Cardiac septum (tissue), 1 donor: Measurements from ENCODE around the gene OR8G1. TPM values are rescaled to one million over a fixed set of nuclear protein-coding genes. Genes with fewer than 3 reads are reported as not detected.
"Not testable (repeated sequence)": the region's sequence is repeated elsewhere in the genome, so short reads cannot be mapped to it uniquely, and the experiment has no call there.

Source experiments
- DNase-seq: peaks from one replicate; pipeline ENCODE4 v3.0.0-alpha.2; 2020; ENCODE audit warnings: low spot score
- intact Hi-C: fragments of 100-400 bp; cut with DNase I; formaldehyde crosslinking; loops from one replicate; pipeline ENCODE4 v1.14.0; 2022
- total RNA-seq: library from RNA; stranded (reverse); fragmentation: NEBNext Ultra II Directional; extraction: Animal tissue kit (Norgen Biotek cat#: 25700); gene quantifications from one replicate; pipeline ENCODE4 v1.2.1, GENCODE V29; 2021
- donor health status: DM: no; HTN: no; CAD: no.

OR8G1 gene
- total RNA-seq, 1 donor from 2014 or later: not detected

DNA sequence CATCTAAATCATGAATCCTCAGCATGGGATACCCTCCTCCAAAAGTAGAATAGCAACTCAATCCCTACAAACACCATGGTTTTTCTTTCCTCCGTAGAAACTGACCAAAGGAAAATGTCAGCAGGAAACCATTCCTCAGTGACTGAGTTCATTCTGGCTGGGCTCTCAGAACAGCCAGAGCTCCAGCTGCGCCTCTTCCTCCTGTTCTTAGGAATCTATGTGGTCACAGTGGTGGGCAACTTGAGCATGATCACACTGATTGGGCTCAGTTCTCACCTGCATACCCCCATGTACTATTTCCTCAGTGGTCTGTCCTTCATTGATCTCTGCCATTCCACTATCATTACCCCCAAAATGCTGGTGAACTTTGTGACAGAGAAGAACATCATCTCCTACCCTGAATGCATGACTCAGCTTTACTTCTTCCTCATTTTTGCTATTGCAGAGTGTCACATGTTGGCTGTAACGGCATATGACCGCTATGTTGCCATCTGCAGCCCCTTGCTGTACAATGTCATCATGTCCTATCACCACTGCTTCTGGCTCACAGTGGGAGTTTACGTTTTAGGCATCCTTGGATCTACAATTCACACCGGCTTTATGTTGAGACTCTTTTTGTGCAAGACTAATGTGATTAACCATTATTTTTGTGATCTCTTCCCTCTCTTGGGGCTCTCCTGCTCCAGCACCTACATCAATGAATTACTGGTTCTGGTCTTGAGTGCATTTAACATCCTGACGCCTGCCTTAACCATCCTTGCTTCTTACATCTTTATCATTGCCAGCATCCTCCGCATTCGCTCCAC, 16.1 kb upstream of the OR8G1 start:
- intact Hi-C loops, DNase-seq: not testable (repeated sequence)

DNA sequence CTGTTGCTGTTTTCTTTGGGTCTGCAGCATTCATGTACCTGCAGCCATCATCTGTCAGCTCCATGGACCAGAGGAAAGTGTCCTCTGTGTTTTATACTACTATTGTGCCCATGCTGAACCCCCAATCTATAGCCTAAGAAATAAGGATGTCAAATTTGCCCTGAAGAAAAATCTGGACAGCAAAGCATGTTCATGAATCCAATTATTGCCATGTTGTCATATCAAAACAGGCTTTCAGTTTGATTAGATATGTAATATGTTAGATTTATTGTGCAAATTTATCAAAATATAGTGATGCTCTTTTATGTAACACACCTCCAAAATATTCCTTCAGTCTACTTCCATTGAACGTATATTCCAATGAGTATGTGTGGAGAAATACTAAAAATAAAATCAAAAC, 15.4 kb upstream of the OR8G1 start:
- DNase-seq: no peak
- intact Hi-C loops: no loop called here

DNA sequence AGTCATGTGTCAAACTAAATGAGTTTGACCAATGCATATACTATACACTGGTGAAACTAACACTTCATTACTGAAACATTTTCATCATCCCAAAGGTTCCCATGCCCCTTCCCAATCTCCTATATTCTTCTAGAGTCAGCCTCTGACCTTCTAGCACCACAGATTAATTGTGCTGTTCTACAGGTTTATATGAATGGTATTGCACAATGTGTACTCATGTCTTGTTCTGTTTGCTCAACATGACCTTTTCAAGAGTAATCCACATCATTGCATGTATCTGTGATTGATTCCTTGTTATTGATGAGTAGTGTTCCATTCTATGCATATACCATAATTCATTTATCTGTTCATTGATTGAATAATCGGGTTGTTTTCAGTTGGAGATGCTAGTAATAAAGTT, 7.5 kb upstream of the OR8G1 start:
- DNase-seq: no peak
- intact Hi-C loops: no loop called here

DNA sequence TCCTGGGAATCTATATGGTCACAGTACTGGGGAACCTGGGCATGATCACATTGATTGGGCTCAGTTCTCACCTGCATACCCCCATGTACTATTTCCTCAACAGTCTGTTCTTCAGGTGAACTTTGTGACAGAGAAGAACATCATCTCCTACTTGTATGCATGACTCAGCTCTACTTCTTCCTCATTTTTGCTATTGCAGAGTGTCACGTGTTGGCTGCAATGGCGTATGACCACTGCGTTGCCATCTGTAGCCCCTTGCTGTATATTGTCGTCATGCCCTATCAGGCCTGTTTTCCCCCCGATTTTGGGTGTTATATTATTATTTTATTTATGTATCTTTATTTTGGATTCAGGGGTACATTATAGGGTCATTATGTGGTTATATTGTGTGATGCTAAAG, 2.4 kb upstream of the OR8G1 start:
- DNase-seq: no peak
- intact Hi-C loops: no loop called here

DNA sequence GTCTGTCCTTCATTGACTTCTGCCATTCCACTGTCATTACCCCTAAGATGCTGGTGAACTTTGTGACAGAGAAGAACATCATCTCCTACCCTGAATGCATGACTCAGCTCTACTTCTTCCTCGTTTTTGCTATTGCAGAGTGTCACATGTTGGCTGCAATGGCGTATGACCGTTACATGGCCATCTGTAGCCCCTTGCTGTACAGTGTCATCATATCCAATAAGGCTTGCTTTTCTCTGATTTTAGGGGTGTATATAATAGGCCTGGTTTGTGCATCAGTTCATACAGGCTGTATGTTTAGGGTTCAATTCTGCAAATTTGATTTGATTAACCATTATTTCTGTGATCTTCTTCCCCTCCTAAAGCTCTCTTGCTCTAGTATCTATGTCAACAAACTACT, 9.0 kb downstream of the OR8G1 start:
- intact Hi-C loops: not testable (repeated sequence)

DNA sequence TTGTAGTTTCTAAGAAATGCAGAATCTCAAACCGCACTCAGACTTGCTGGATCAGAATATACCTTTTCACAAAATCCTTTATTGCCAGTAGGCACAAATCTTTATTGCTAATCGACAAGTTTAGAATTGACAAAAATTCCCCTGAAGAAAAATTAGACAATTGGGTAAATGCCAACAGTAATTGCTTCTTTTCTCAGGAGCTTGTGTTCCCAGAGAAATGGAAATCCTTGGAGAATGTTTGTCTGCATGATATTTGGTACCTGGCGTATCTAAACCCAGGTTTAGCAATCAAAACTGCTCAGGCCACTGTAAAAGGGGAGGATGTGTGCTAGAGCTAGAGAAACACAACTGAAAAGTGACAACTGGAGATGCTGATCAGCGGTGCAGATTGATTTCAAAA, 15.2 kb downstream of the OR8G1 start, which contains the start of gene OR8G5:
Gene OR8G5, plus strand, starts transcription at position 301 of the 400 bp plus-strand sequence. CDS start 8,556 bp downstream, outside the sequence.
- intact Hi-C loops: no loop called here
- no peak for DNase-seq

More for the DNA sequence above, 9.0 kb downstream of the OR8G1 start:
- DNase-seq: not testable (repeated sequence)

DNA sequence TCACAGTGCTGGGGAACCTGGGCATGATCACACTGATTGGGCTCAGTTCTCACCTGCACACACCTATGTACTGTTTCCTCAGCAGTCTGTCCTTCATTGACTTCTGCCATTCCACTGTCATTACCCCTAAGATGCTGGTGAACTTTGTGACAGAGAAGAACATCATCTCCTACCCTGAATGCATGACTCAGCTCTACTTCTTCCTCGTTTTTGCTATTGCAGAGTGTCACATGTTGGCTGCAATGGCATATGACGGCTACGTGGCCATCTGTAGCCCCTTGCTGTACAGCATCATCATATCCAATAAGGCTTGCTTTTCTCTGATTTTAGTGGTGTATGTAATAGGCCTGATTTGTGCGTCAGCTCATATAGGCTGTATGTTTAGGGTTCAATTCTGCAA, 24.1 kb downstream of the OR8G1 start:
- not testable (repeated sequence) for DNase-seq

DNA sequence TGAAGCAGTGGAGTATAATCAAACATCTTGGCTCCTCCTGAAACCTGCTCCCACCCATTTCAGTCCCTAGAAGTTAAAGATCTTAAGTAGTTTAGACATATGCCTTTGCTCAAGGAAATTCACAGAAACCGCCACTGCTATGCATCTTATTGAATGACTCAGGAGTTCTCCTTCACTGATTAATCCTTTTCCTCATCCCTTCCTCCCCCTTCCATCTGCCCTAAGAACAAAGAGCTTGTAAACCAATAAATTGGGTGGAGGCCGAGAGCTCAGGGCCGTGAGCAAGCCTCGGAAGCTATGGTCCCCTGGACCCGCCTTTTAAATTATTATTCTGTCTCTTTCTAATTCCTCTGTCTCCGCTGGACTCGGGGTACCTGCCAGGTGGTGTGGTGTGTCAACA, 30.0 kb downstream of the OR8G1 start:
- DNase-seq, intact Hi-C loops: not testable (repeated sequence)

More for the DNA sequence above, 24.1 kb downstream of the OR8G1 start:
- intact Hi-C loops: not testable (repeated sequence)

DNA sequence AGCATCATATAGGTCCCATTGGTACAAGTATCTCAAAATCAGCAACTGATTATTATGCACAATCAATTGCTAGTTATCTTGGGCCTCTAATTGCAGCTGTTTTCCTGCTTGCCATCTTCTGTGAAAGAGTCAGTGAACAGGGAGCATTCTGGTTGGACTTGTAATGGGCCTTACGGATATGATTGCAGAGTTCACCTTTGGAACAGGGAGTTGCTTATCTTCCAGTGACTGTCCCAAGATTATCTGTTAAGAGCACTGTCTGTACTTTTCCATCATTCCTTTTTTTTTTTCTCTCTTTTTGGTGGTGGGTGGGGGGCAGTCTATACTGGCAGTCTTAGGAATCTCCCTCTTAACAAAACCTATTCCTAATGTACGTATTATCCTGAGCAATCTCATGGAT, 33.1 kb downstream of the OR8G1 start:
- DNase-seq: no peak
- intact Hi-C loops: no loop called here

DNA sequence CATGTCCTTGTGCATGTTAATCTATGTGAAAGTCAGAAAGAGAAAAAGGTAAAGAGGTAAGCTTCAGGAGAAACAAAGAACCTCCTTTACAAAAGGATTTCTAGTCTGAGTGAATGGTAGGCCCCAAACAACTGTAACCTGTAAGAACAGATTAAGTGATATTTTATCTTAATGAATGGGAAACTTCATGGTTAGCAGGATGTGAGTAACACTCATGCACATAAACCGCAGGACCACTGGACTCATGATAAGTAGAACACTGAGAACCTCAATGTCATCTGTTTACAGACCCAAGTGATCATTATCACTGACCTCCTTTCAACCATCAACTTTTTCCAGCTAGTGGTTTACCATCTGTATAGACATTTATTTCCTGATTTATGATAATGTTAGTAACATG, 35.2 kb downstream of the OR8G1 start:
- DNase-seq: no peak
- intact Hi-C loops: no loop called here

DNA sequence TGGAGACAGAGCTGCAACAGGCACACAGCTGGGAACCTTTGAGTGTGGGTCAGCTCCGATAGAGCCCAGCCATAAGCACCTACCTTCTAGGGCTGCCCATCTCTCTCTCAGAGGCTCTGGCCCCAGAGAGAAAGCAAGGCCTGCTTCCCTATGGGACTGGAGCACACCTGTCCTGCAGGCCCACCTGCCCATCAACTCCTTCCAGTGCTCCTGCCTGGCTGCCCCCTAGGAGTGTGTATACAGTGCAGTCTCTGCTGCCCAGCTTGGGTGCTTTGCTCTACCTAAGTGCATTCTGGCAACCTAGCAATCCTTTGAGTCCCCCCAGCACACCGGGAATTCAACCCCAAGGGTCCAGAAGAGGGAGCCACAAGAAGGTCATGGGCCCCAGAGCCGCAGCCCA, 36.3 kb downstream of the OR8G1 start:
- no peak for DNase-seq
- intact Hi-C loops: no loop called here

DNA sequence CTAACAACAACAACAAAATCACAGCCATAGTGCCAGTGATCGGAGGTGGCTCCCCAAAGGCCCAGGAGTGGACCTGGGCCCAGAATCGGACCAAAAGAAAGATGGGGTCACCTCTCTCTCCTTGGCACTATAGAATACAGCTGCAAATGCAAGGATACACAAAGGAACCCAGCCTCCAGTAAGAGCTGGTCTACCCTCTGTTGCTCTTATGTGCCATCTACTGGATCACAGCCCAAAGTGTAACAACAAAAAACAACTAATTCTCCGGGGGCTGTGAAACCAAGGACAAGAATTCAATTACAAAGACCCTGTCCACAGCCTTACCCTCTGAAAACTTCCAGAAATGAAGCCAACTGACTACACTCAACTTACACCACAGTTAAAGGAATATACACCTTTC, 36.9 kb downstream of the OR8G1 start:
- intact Hi-C loops: no loop called here
- no peak for DNase-seq

DNA sequence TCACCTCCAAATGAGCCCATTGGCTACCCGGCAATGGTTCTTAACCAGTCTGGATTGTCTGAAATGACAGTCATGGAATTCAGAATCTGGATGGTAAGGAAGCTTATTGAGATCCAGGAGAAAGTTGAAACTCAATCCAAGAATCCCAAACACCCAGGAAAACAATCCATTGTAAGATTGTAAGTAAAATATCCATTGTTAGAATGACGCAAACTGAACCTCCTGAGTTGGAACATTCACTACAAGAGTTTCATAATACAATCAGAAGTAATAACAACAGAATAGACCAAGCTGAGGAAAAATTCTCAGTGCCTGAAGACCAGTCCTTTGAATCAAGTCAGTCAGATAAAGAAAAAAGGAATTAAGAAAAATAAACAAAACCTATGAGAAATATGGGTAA, 37.4 kb downstream of the OR8G1 start:
- no peak for DNase-seq
- intact Hi-C loops: no loop called here

DNA sequence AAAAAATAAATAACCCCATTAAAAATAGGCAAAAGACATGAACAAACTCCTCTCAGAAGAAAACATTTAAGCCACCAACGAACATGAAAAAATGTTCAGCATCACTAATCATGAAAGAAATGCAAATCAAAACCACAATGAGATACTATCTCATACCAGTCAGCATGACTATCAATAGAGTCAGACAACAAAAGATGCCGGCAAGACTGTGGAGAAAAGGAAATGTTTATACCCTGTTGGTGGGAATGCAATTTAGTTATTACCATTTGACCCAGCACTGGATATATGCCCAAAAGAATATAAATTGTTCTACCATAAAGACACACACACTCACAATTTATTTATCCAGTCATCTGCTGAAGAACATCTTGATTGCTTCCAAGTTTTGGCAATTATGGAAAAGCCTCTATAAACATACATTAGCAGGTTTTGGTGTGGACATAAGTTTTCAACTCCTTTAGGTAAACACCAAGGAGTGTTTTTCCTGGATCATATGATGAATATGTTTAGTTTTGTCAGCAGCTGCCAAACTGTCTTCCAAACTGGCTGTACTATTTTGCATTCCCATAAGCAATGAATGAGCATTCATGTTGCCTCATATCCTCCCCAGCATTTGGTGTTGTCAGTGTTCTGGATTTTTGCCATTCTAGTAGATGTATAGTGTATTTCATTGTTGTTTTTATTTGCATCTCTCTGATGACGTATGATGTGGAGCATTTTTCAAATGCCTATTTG, 44.9 kb downstream of the OR8G1 start:
- DNase-seq: no peak
- intact Hi-C loops: no loop called here

DNA sequence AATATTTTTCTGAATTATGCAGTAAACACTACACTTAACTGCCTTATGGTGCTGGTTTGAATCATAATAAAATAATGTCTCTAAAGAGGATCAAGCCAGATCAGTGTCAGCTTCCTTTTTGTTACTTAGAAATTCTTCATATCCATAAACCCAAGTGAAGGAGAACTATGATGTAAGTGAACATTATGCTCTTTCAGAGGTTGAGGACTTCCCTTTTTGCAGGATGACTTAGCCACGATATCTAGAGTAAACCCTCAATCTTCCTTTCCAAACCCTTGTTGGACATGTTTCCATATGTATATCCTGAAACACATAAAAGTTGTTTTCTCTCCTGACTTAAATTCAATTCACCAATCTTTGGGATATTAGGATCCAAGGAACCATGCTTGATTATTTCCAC, 53.8 kb downstream of the OR8G1 start:
- intact Hi-C loops: no loop called here
- no peak for DNase-seq

DNA sequence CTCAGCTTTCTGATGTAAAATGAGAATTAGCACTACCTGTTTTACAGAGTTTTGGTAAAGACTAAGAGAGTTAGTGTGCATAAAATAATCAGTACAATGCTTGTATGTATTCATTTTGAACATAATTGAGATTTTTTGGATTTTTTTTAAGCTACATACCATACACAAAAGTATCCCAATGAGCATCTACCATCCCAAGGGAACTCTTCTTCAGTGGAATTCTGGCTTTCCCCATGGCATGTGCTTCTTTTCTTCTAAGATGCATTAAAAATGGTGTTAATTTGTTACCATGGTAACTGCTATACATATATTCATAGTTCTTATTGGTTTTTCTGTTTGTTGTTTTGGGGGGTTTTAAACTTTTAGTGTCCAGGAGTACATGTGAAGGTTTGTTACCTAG, 55.1 kb downstream of the OR8G1 start:
- intact Hi-C loops: no loop called here
- DNase-seq: no peak

DNA sequence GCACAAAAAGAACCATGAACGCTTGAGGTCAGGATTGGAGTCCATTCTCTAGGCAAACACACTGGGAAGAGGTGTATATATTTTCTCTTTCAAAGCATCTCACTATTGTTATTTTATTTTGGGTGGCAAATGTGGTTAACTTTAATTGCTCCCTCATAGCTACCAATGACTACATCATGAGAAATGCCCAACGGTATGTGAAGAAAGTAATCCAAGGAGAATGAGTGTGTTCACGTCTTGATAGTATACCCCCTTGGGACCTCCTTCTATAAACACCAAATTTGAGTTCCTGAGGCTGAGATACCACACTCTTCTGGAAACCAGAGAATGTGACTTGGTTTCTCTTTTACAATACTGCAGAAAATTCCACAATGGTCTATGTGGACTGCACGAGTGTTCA, 57.0 kb downstream of the OR8G1 start:
- intact Hi-C loops: no loop called here
- no peak for DNase-seq

DNA sequence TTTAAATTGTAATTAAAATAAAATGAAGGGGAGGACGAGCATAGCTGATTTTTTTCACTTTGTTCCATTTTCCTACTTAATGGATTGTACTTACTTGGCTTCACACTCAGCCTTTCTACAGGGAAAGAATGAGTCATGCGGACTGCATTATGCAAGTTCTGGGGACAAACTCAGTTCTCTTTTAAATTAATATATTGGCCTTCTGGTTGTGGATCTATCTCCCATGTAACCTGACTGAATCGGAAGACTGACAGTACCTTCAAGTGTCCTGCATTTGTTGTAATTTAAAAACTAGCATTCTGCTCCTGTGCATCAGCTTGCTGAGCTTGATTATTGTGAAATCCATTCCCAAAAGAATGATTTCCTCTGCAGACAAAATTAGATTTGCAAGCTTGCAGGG, 60.7 kb downstream of the OR8G1 start:
- no peak for DNase-seq
- intact Hi-C loops: no loop called here

DNA sequence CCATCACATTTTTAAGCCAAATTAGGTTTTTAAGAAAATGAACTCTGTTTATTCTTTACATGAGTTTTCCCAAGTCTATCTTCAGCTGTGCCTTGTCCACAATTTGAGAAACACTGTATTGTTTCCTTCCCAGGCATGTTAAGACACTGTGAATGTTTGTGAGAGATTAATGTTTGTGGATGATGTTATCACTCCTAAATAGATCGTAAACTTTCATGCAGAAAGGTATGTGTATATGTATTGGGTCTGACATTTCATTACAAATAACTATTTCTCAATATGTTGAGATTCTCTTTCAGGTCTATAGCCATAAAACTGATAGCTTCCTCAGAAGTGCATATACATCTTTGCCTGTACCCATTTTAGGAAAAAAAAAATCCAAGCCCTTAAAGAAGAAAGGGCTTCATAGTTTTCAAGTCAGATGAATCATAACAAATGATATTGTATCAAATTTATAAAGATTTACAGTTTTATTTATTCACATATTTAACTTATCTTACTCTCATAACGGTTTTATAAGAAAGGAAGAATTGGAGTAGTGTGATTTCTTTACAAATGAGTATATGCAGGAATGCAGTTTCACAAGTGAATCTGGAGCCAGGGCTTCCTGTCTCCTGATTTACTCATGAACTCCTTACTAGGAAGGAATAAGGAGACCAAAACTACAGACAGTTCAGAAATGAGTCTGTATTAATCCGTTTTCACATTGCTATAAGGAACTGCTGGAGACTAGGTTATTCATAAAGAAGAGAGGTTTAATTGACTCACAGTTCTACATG, 61.6 kb downstream of the OR8G1 start:
- no peak for DNase-seq
- intact Hi-C loops: no loop called here
